GM12892 (cell line): Measurements from ENCODE around the gene EGFR.

Source experiments
- DNase-seq: peaks from one replicate; pipeline ENCODE4 v3.0.0; 2011; ENCODE audit not compliant: insufficient read length
- FAIRE-seq: peaks from 2 replicates; lab custom pipeline; 2011; peaks lifted over from hg19 to GRCh38; lab: Jason Lieb, UNC
- POLR2A ChIP-seq: IDR thresholded peaks from 2 replicates; pipeline ENCODE4 v1.6.1; 2011; ENCODE audit warnings: low read depth, low read length, control low read depth
- POLR2AphosphoS5 ChIP-seq: IDR thresholded peaks from 2 replicates; pipeline ENCODE4 v1.6.1; 2011; ENCODE audit warnings: low read depth, low read length, control low read depth
- TAF1 ChIP-seq: IDR thresholded peaks from 2 replicates; pipeline ENCODE4 v1.6.1; 2011; ENCODE audit warnings: low read depth, mild to moderate bottlenecking, control low read depth, low read length, borderline replicate concordance

The EGFR gene

GRCh38 chr7:55107946-55108345, 89.1 kb downstream of the EGFR start:
- no peak for FAIRE-seq

GRCh38 chr7:55108401-55108800, 89.6 kb downstream of the EGFR start:
- DNase-seq (no peak), FAIRE-seq (no peak)
- no peak for TF ChIP-seq POLR2A
- TF ChIP-seq TAF1 = no peak
- no peak for TF ChIP-seq POLR2AphosphoS5

More at GRCh38 chr7:55107946-55108345, 89.1 kb downstream of the EGFR start:
- DNase-seq = no peak
- TF ChIP-seq POLR2A = no peak
- TF ChIP-seq POLR2AphosphoS5 = no peak
- no peak for TF ChIP-seq TAF1

GRCh38 chr7:55108818-55109217, 90.0 kb downstream of the EGFR start:
- no peak for TF ChIP-seq POLR2A
- no peak for TF ChIP-seq POLR2AphosphoS5
- TF ChIP-seq TAF1 = no peak
- FAIRE-seq = no peak
- no peak for DNase-seq

- no peak for TF ChIP-seq POLR2AphosphoS5
- TF ChIP-seq POLR2A = no peak
- no peak for TF ChIP-seq TAF1
- no peak for DNase-seq
- FAIRE-seq = no peak
These were observed 90.8 kb downstream of the EGFR start for GRCh38 chr7:55109404-55110167.

GRCh38 chr7:55110282-55110992, 91.6 kb downstream of the EGFR start:
- no peak for TF ChIP-seq TAF1
- TF ChIP-seq POLR2AphosphoS5 = no peak
- TF ChIP-seq POLR2A = no peak
- FAIRE-seq (no peak), DNase-seq (no peak)

- DNase-seq (no peak), FAIRE-seq (no peak)
- TF ChIP-seq POLR2AphosphoS5 (no peak), POLR2A (no peak), TAF1 (no peak)
These were observed 92.2 kb downstream of the EGFR start for GRCh38 chr7:55110993-55111361.

- FAIRE-seq (no peak), DNase-seq (no peak)
- TF ChIP-seq POLR2A = no peak
- TF ChIP-seq POLR2AphosphoS5 = no peak
- no peak for TF ChIP-seq TAF1
These were observed 93.2 kb downstream of the EGFR start for GRCh38 chr7:55112056-55112455.

GRCh38 chr7:55113760-55114540, 95.1 kb downstream of the EGFR start:
- TF ChIP-seq POLR2AphosphoS5 (no peak), TAF1 (no peak), POLR2A (no peak)
- no peak for FAIRE-seq
- DNase-seq = no peak

- no peak for TF ChIP-seq POLR2AphosphoS5
- TF ChIP-seq POLR2A = no peak
- TF ChIP-seq TAF1 = no peak
- DNase-seq (no peak), FAIRE-seq (no peak)
These were observed 98.5 kb downstream of the EGFR start for GRCh38 chr7:55117286-55117685.

GRCh38 chr7:55118426-55118825, 99.6 kb downstream of the EGFR start:
- FAIRE-seq (no peak), DNase-seq (no peak)
- TF ChIP-seq TAF1 (no peak), POLR2A (no peak), POLR2AphosphoS5 (no peak)

GRCh38 chr7:55119571-55119970, 100.8 kb downstream of the EGFR start:
- no peak for DNase-seq
- TF ChIP-seq POLR2AphosphoS5 = no peak
- no peak for TF ChIP-seq POLR2A
- TF ChIP-seq TAF1 = no peak
- no peak for FAIRE-seq
